ENCODE measurements around the gene CORO1A.

GRCh38 chr16:30155188-30155587, 28.2 kb upstream of the CORO1A start:
- TF ChIP-seq BACH2 (CRISPR knock-in tag; IDR thresholded peaks at IDR 0.05; ENCODE audit: borderline replicate concordance) (no peak), PATZ1 (CRISPR knock-in tag; IDR thresholded peaks at IDR 0.05; ENCODE audit: borderline replicate concordance) (no peak), PPARA (CRISPR knock-in tag; IDR thresholded peaks at IDR 0.05; ENCODE audit: borderline replicate concordance) (no peak), CSDC2 (CRISPR knock-in tag; IDR thresholded peaks at IDR 0.05) (no peak), ZFP30 (CRISPR knock-in tag; IDR thresholded peaks at IDR 0.05) (no peak), ESRRG (CRISPR knock-in tag; IDR thresholded peaks at IDR 0.05) (no peak), ARNTL (CRISPR knock-in tag; IDR thresholded peaks at IDR 0.05; ENCODE audit: borderline replicate concordance, low read depth) (no peak), ZC3H10 (CRISPR knock-in tag; IDR thresholded peaks at IDR 0.05) (no peak), CREB5 (CRISPR knock-in tag; IDR thresholded peaks at IDR 0.05; ENCODE audit: low read depth) (no peak)

Data from SK-N-SH treated with all-trans-retinoic acid at 6 μM for 48 hours (cell line).